PC-3 (cell line): ENCODE measurements around the gene SAP130.

ENCODE experiments used
- CTCF ChIP-seq: fragments of 300-600 bp; sonication (generic); conservative IDR thresholded peaks from 2 replicates; pipeline ENCODE4 v1.5.1; 2017; ENCODE audit warnings: antibody characterized with exemption, low read depth, mild to moderate bottlenecking, low read length
- EZH2 ChIP-seq: fragments of 300-600 bp; sonication (generic); IDR thresholded peaks from one replicate; pipeline ENCODE4 v1.6.1; 2017; ENCODE audit warnings: antibody characterized with exemption, mild to moderate bottlenecking, low read length; ENCODE audit not compliant: unreplicated experiment

- TF ChIP-seq CTCF (no peak), EZH2 (no peak)
These were observed 74.6 kb downstream of the SAP130 start for GRCh38 chr2:127953128-127953718.
